Testis (tissue), 3 donors: ENCODE results near the gene CCDC40. TPM values are rescaled to one million over a fixed set of nuclear protein-coding genes. Genes with fewer than 3 reads are reported as not detected.

ENCODE experiments used
- DNase-seq: peaks from one replicate; pipeline ENCODE4 v3.0.0-alpha.2; 2019
- H3K27ac ChIP-seq, 2 donors: fragments of 200-600 bp; sonication (generic); one replicate each; pipeline ENCODE4 v1.5.1; 2019
- H3K27me3 ChIP-seq: fragments of 200-600 bp; sonication (generic); one replicate; pipeline ENCODE4 v1.5.1; 2019
- H3K36me3 ChIP-seq: fragments of 200-600 bp; sonication (generic); one replicate; pipeline ENCODE4 v1.5.1; 2017; ENCODE audit warnings: low read depth; ENCODE audit errors: missing control alignments
- H3K4me1 ChIP-seq: fragments of 200-600 bp; sonication (generic); one replicate; pipeline ENCODE4 v1.5.1; 2019
- H3K4me3 ChIP-seq, 2 donors: fragments of 200-600 bp; sonication (generic); one replicate each; pipeline ENCODE4 v1.5.1; 2017 to 2019
- H3K9me3 ChIP-seq: fragments of 200-600 bp; sonication (generic); one replicate; pipeline ENCODE4 v1.5.1; 2017
- POLR2A ChIP-seq: fragments of 450-650 bp; IDR thresholded peaks from one replicate; pipeline ENCODE4 v1.6.1; 2017; ENCODE audit warnings: antibody characterized with exemption, mild to moderate bottlenecking, moderate library complexity
- WGBS, 2 donors: methylation state at CpG; one replicate each; pipeline ENCODE4 v1.1.5; 2018; 5-methylcytosine and 5-hydroxymethylcytosine counted together
- intact Hi-C: fragments of 100-400 bp; cut with DNase I; formaldehyde crosslinking; loops from one replicate; pipeline ENCODE4 v1.15.1; 2023; ENCODE audit warnings: low total_unique reads
- polyA plus RNA-seq: library from polyadenylated mRNA; stranded (reverse); fragments of 350-450 nt; fragmentation: Illumina TruSeq; extraction: RNeasy Lipid Tissue Mini Kit (QIAGEN cat#74804); gene quantifications from one replicate; pipeline ENCODE4 v1.2.3, GENCODE V29; 2014; ENCODE audit warnings: low read depth, low replicate concordance; ENCODE audit not compliant: insufficient read depth
- total RNA-seq, 2 donors: library from RNA; depleted of rRNA; stranded (reverse); fragments of >200 nt; gene quantifications; one replicate each; pipeline ENCODE4 v1.2.3, GENCODE V29; 2016
- TF ChIP-seq, protein P1 (sequence below), 3 experiments: fragments of 450-650 bp in 2 of 3; fragments of 200-600 bp in 1 of 3; sonication (generic) in 1 of 3; IDR thresholded peaks; one replicate each; pipeline ENCODE4 v1.5.1; 2016 to 2019; ENCODE audit warnings: antibody characterized with exemption in 3 of 3, mild to moderate bottlenecking in 2 of 3, moderate library complexity in 1 of 3

Gene CCDC40
- total and polyA plus RNA-seq, 3 donors from 2014 or later, result 26.7 to 43.6 (median 38.6) TPM

DNA sequence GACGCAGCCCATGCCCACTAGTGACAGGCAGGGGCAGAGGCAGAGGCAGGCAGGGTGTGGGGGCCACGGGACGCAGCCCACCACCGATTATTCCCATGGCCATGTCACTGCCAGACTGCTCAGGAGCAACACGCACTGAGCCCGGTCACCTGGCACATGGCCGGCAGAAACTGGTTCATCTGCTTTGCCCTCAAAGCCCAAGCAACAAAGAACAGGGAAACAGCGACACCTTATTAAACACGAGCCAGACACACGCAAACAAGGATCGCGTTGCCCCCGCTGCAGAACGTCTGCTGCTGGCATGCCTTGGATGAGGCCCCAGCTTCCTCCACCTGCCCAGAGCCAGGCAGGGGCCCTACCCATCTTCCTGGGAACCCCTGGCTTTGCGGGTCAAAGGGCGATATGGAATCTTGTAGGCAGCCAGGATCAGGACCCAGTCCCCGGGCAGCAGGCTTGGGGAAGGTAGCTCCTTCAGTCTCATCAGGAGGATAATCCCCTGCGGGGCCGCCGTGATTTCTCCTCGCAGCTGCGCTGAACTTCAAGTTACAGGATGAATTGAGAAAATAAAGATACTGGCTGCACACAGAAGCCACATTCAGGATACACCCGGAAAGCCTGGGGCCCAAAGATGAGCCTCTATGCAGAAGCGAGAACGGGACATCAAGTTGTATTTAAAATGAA is 5.6 kb upstream of the CCDC40 start:
- Histone ChIP-seq H3K9me3 (no peaks in the 10 kb centered on the region), H3K4me3 (no peak overlapping the region), H3K4me1 (peaks cover 12% of the 10 kb centered on the region), H3K27ac (no peak overlapping the region), H3K27me3 (no peaks in the 10 kb centered on the region), H3K36me3 (no peaks in the 10 kb centered on the region)
- intact Hi-C loops, result no loop called here
- whole genome bisulfite sequencing, 2 donors, result 91 to 92% methylated on average over 17 to 24 of the region's 25 CpGs
- no peak for DNase-seq
- TF ChIP-seq, protein P1, sequence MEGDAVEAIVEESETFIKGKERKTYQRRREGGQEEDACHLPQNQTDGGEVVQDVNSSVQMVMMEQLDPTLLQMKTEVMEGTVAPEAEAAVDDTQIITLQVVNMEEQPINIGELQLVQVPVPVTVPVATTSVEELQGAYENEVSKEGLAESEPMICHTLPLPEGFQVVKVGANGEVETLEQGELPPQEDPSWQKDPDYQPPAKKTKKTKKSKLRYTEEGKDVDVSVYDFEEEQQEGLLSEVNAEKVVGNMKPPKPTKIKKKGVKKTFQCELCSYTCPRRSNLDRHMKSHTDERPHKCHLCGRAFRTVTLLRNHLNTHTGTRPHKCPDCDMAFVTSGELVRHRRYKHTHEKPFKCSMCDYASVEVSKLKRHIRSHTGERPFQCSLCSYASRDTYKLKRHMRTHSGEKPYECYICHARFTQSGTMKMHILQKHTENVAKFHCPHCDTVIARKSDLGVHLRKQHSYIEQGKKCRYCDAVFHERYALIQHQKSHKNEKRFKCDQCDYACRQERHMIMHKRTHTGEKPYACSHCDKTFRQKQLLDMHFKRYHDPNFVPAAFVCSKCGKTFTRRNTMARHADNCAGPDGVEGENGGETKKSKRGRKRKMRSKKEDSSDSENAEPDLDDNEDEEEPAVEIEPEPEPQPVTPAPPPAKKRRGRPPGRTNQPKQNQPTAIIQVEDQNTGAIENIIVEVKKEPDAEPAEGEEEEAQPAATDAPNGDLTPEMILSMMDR (IDR thresholded peaks at IDR 0.05), result no peak
- TF ChIP-seq POLR2A, result no peak

- WGBS, 2 donors, result 95 to 96% methylated on average over 12 of the region's 12 CpGs
- intact Hi-C loops, result no loop called here
- peaks cover 7% of the 10 kb centered on the region for H3K4me1 ChIP-seq
These were observed 4.6 kb upstream of the CCDC40 start for GRCh38 chr17:80031691-80032430.

GRCh38 chr17:80032614-80033171 is 3.7 kb upstream of the CCDC40 start:
- Histone ChIP-seq H3K4me1 (peaks cover 7% of the 10 kb centered on the region), H3K27ac (no peak overlapping the region), H3K4me3 (no peak overlapping the region), H3K27me3 (no peaks in the 10 kb centered on the region), H3K9me3 (no peaks in the 10 kb centered on the region), H3K36me3 (no peaks in the 10 kb centered on the region)
- TF ChIP-seq, protein P1 (IDR thresholded peaks at IDR 0.05), result no peak
- no peak for TF ChIP-seq POLR2A
- intact Hi-C loops, result no loop called here
- DNase-seq, result no peak
- WGBS, 2 donors, result 76 to 87% methylated on average over 9 of the region's 9 CpGs

More at GRCh38 chr17:80031691-80032430, 4.6 kb upstream of the CCDC40 start:
- H3K27me3 ChIP-seq, result no peaks in the 10 kb centered on the region
- no peak for TF ChIP-seq POLR2A
- TF ChIP-seq, protein P1 (IDR thresholded peaks at IDR 0.05), result no peak
- H3K4me3 ChIP-seq, result no peak overlapping the region
- H3K27ac ChIP-seq, result no peak overlapping the region
- H3K36me3 ChIP-seq, result no peaks in the 10 kb centered on the region
- no peaks in the 10 kb centered on the region for H3K9me3 ChIP-seq
- DNase-seq, result no peak

DNA sequence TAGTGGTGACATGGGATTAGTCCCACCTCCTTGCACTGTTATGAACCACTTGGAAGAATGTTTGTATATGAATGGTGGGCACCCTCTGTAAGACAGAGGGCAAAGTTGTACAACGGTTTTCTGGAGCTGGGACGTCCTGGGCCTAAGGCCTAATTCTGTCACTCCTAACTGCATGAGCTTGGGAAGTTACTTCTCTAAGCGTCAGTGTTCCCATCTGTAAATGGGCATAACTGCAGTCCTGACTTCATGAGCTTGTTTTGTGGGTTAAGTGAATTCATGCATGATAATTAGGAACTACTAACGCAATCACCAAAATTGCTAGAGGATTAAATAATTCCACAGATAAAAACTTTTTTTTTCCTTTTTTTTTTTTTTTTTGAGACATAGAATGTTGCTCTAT is 2.6 kb upstream of the CCDC40 start:
- Histone ChIP-seq H3K4me3 (peak overlapping the region in 1 of 2 donors; percentile 73), H3K9me3 (no peaks in the 10 kb centered on the region), H3K27ac (no peak overlapping the region), H3K36me3 (no peaks in the 10 kb centered on the region), H3K27me3 (no peaks in the 10 kb centered on the region), H3K4me1 (peaks cover 3% of the 10 kb centered on the region)
- 74 to 90% methylated on average over 4 of the region's 4 CpGs for WGBS, 2 donors
- intact Hi-C loops, result no loop called here
- TF ChIP-seq, protein P1 (IDR thresholded peaks at IDR 0.05), result no peak
- TF ChIP-seq POLR2A, result no peak
- DNase-seq, result no peak
